Hematopoietic multipotent progenitor cell treated with erythropoietin and hydrocortisone succinate and interleukin-3 and kit ligand, for 15 days (in vitro differentiated cells): Measurements from ENCODE around the gene SLC2A5.

ENCODE experiments used
- DNase-seq: peaks from one replicate; pipeline ENCODE4 v3.0.0-alpha.2; 2015; ENCODE audit warnings: low spot score

SLC2A5 gene

GRCh38 chr1:9062021-9062471, 7.4 kb downstream of the SLC2A5 start:
- DNase-seq: no peak

- DNase-seq: no peak
Measured at GRCh38 chr1:9061252-9061960, 8.0 kb downstream of the SLC2A5 start.

- no peak for DNase-seq
Measured at GRCh38 chr1:9059891-9060744, 9.3 kb downstream of the SLC2A5 start.

- DNase-seq: no peak
Measured at GRCh38 chr1:9058465-9058864, 11.0 kb downstream of the SLC2A5 start.

- DNase-seq: no peak
Measured at GRCh38 chr1:9057851-9058250, 11.6 kb downstream of the SLC2A5 start.

GRCh38 chr1:9052272-9053049, 17.0 kb downstream of the SLC2A5 start:
- no peak for DNase-seq

- no peak for DNase-seq
Measured at GRCh38 chr1:9051379-9051778, 18.1 kb downstream of the SLC2A5 start.

GRCh38 chr1:9050803-9051202, 18.6 kb downstream of the SLC2A5 start:
- no peak for DNase-seq

GRCh38 chr1:9048551-9048950, 20.9 kb downstream of the SLC2A5 start:
- DNase-seq: no peak

GRCh38 chr1:9047019-9047418, 22.4 kb downstream of the SLC2A5 start:
- no peak for DNase-seq

- DNase-seq: no peak
Measured at GRCh38 chr1:9045861-9046510, 23.4 kb downstream of the SLC2A5 start.

GRCh38 chr1:9044236-9044635, 25.2 kb downstream of the SLC2A5 start:
- no peak for DNase-seq

- DNase-seq: no peak
Measured at GRCh38 chr1:9042272-9042671, 27.2 kb downstream of the SLC2A5 start.

GRCh38 chr1:9041116-9041779, 28.2 kb downstream of the SLC2A5 start:
- DNase-seq: no peak

GRCh38 chr1:9040659-9041030, 28.8 kb downstream of the SLC2A5 start:
- DNase-seq: no peak

- DNase-seq: no peak
Measured at GRCh38 chr1:9039761-9040658, 29.4 kb downstream of the SLC2A5 start.

- no peak for DNase-seq
Measured at GRCh38 chr1:9038881-9039760, 30.3 kb downstream of the SLC2A5 start.

- no peak for DNase-seq
Measured at GRCh38 chr1:9038338-9038650, 31.1 kb downstream of the SLC2A5 start.

GRCh38 chr1:9037476-9038337, 31.7 kb downstream of the SLC2A5 start:
- no peak for DNase-seq
